NCI-H510A (cell line): ENCODE measurements around the gene SKIDA1.

Experiments used
- DNase-seq: peaks from one replicate; lab custom pipeline; 2025; lab: John Stamatoyannopoulos, UW

Gene SKIDA1

GRCh38 chr10:21516242-21517131 is 9.0 kb downstream of the SKIDA1 start:
- no peak for DNase-seq

- no peak for DNase-seq
Measured at GRCh38 chr10:21515361-21516241, 9.9 kb downstream of the SKIDA1 start.

GRCh38 chr10:21514818-21515351 is 10.6 kb downstream of the SKIDA1 start:
- DNase-seq = no peak

GRCh38 chr10:21514129-21514817 is 11.2 kb downstream of the SKIDA1 start:
- no peak for DNase-seq

GRCh38 chr10:21513405-21513788 is 12.1 kb downstream of the SKIDA1 start:
- no peak for DNase-seq

GRCh38 chr10:21512573-21513404 is 12.7 kb downstream of the SKIDA1 start:
- no peak for DNase-seq

GRCh38 chr10:21511946-21512572 is 13.4 kb downstream of the SKIDA1 start:
- DNase-seq = no peak

GRCh38 chr10:21511095-21511570 is 14.3 kb downstream of the SKIDA1 start:
- no peak for DNase-seq

- DNase-seq = no peak
Measured at GRCh38 chr10:21510241-21511094, 15.0 kb downstream of the SKIDA1 start.

GRCh38 chr10:21509341-21510240 is 15.9 kb downstream of the SKIDA1 start:
- DNase-seq = no peak

GRCh38 chr10:21508706-21509331 is 16.7 kb downstream of the SKIDA1 start:
- DNase-seq = no peak

- DNase-seq = no peak
Measured at GRCh38 chr10:21507150-21507549, 18.3 kb downstream of the SKIDA1 start.

GRCh38 chr10:21506351-21506750 is 19.1 kb downstream of the SKIDA1 start:
- DNase-seq = no peak

GRCh38 chr10:21505711-21506278 is 19.7 kb downstream of the SKIDA1 start:
- DNase-seq = no peak

GRCh38 chr10:21503542-21503941 is 21.9 kb downstream of the SKIDA1 start:
- no peak for DNase-seq

- DNase-seq = no peak
Measured at GRCh38 chr10:21502348-21502740, 23.1 kb downstream of the SKIDA1 start.

GRCh38 chr10:21501731-21502347 is 23.6 kb downstream of the SKIDA1 start:
- no peak for DNase-seq
